SU-DHL-6 (cell line): ENCODE results near the gene FAM200A.

Source experiments
- EZH2phosphoT487 ChIP-seq: fragments of 200-600 bp; sonication (generic), shearing (Covaris generic); conservative IDR thresholded peaks from 2 replicates; pipeline ENCODE4 v1.6.1; 2018; ENCODE audit warnings: mild to moderate bottlenecking, antibody characterized with exemption, low read length, moderate library complexity, mixed read lengths
- TF ChIP-seq, protein P1 (sequence below): fragments of 200-600 bp; sonication (generic); IDR thresholded peaks from one replicate; pipeline ENCODE4 v1.5.1; 2017; ENCODE audit warnings: antibody characterized with exemption, mild to moderate bottlenecking, low read length, moderate library complexity; ENCODE audit not compliant: insufficient read depth, poor library complexity, severe bottlenecking

DNA sequence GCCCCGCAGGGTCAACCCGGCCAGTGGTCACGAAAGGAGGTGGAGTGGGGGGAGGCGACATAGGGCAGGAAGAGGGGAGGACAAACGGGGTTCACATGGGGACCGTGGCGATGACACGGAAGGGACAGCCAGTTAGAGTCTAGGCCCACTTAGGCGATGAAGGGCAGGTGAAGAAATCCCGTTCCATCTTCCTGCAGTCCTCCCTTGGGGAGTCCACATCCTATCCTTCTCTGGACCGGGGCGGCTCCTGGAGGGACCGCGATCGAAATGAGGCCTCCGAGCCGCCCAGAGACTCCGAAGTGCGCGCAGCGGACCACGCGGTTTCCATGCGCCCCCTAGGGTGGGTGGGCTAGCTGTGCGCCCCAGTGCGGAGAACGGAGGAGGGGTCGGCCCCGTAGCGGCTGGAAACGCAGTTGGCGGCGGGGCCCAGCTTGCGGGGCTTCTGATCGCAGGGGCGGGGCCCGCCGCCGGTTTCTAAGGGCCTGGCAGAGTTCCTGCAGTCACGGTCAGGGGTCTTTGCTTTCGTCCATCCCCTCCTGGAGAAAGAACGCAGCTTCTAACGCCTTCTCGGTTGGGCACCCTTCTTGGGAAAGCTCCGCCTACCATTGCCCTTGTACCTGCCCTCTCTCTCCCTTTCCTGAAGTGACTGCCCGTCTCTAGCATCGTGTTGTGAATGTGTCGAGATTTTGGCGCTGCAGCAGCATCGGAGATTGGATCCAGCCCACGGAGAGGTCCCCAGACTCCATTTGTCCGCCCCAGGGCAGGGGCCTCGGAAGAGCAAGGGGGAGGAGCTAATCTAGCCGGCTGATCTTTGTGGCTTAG, 28.3 kb upstream of the FAM200A start:
- TF ChIP-seq, protein P1, sequence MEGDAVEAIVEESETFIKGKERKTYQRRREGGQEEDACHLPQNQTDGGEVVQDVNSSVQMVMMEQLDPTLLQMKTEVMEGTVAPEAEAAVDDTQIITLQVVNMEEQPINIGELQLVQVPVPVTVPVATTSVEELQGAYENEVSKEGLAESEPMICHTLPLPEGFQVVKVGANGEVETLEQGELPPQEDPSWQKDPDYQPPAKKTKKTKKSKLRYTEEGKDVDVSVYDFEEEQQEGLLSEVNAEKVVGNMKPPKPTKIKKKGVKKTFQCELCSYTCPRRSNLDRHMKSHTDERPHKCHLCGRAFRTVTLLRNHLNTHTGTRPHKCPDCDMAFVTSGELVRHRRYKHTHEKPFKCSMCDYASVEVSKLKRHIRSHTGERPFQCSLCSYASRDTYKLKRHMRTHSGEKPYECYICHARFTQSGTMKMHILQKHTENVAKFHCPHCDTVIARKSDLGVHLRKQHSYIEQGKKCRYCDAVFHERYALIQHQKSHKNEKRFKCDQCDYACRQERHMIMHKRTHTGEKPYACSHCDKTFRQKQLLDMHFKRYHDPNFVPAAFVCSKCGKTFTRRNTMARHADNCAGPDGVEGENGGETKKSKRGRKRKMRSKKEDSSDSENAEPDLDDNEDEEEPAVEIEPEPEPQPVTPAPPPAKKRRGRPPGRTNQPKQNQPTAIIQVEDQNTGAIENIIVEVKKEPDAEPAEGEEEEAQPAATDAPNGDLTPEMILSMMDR: peak; percentile 23
- no peak for TF ChIP-seq EZH2phosphoT487
